GM18505 (cell line): ENCODE data around the gene RANBP1.

Experiments used
- ATAC-seq: cut with Tn5 transposase; IDR thresholded peaks from one replicate; pipeline ENCODE4 v1.9.1; 2021; ENCODE audit not compliant: unreplicated experiment
- POLR2A ChIP-seq: IDR thresholded peaks from 4 replicates; pipeline ENCODE4 v1.6.1; 2011; ENCODE audit warnings: borderline replicate concordance; ENCODE audit not compliant: insufficient read depth, insufficient read length; ENCODE audit errors: extremely low read depth

Gene RANBP1

DNA sequence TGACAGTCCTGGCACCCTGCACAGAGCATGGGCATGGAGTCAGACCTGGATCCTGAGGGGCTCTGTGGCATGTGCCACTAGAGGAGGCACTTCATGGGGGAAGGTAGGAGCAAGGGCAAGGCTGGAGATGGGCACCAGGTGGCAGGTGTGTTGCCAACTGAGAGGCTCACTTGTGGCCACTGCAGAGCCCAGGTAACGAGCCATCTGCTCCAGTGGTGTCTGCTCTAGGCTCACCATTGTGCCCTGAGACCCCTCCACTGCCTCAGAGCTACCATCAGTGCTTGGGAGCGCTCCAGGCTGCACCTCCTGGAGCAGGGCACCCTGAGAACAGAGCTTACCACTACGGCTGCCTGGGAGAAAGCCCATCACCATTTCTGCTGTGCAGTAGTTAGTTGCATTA lies 14.4 kb downstream of the RANBP1 start:
- TF ChIP-seq POLR2A: no peak
- ATAC-seq: no peak

DNA sequence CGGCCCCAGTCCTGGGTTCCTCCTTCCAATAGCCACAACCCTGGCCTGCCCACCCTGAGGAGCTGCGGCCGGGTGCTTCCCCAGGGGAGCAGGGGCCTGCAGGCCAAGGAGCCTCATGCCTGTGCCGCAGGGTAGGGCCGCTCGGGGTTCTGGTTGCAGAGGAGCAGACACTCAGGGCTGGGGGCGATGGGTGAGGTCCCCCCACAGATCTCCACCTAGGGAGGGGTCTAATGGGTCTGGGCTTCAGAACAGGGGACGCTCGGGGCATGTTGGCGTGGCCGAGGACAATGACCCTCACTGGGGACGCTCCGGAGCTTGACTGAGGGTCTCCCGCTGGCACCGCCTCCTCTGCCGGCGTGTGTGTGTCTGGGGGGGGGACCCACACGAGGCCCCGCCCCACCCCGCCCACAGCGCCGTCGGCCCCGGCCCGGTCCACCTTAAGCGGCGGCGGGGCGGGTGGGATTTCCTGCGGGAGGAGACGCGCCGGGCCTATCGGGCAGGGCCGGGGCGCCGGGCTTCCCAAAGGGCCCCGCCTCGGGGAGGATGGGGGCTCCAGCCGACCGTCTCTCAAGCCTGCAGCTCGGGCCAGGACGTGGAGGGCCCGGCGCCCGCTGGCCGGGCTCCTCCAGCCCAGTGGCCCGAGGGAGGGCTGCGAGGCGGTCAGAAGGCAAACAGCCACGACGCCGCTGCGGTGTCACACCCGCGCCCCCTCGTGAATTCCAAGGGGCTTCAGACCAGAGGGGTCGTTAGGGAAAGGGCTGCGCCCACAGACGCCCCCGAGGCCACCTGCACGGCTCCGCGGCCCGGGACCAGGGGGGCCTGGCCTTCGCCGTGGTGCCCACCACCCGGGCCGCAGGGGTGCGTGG lies 15.1 kb downstream of the RANBP1 start:
- ATAC-seq: peak; percentile 61
- TF ChIP-seq POLR2A: no peak

DNA sequence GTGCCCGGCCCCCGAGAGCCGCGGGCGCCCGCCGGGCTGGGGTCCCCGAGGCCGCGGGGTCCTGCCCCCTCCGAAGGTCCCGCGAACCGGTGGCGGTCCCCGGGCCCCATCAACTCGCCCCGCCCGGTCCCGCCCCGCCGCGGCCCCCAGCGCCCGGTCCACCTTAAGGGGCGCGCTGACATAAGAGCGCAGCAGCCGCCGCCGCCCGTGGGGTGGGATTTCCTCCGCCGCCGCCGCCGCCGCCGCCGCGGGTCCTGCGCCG lies 15.6 kb downstream of the RANBP1 start, which contains the start of gene ZDHHC8:
ZDHHC8 (plus strand) TSS at position 208 of the 262 bp plus-strand sequence. CDS start 144 bp downstream, outside the sequence.
- no peak for TF ChIP-seq POLR2A
- ATAC-seq: peak; percentile 48

DNA sequence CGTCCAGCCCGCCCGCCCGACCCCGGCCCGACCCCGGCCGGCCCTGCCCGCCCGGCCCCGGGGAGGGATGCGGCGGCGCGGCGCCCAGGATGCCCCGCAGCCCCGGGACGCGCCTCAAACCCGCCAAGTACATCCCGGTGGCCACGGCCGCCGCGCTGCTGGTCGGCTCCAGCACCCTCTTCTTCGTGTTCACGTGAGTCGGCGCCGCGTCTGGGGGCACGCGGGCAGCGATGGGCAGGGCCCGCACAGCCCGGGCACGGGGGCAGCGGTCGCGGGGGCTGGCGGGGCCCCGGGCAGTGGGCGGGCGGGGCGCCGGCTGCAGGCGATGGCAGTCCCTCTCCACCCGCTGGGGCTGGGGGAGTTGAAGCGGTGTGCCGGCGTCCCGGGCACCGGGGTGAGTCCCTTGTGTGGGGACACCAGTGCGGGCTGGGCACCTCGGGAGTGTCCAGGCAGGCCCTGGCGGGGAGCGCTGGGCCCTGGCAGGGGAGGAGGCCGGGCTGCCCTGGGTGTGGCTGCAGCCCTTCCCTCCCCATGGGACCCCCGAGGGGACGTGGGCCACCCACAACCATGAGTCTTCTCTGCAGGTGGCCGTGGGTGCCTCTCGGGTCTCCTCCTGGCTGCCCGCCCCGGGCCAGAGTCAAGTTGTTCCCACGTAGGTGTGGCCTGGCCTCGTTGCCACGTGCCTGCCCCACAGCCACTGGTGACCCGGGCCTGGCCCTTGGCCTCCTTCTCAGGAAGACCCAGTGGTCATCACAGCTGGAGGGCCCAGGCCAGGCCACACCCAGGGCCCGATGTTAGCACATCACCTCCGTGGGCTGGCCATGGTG lies 16.2 kb downstream of the RANBP1 start:
- no peak for TF ChIP-seq POLR2A
- ATAC-seq: peak; percentile 7

DNA sequence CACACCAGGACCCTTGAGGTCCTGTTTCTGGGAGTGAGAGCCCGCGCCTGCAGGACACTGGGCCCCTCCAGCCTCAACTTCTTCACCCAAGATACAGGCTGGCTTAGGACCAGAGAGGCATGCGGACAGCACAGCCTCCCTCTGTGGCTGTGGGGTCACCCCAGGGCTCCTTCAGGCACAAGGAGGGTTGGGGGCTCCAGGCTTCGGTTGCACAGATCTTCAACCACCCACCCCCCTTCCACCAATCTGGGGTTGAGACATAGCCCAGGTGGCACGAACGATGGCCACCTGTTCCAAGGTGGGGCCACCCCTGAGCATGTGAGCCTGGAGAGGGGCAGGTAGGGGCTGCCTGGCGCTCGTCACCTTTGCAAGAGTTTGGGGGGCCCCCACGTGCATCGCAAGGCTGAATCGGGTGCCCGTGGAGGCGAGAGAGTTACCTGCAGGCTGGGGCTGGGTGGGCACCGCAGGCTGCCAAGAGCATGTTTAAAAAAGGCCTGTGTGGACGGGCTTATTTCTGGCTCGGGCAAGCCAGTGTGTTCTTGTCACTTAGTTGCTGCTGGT lies 16.9 kb downstream of the RANBP1 start:
- no peak for TF ChIP-seq POLR2A
- ATAC-seq: no peak

DNA sequence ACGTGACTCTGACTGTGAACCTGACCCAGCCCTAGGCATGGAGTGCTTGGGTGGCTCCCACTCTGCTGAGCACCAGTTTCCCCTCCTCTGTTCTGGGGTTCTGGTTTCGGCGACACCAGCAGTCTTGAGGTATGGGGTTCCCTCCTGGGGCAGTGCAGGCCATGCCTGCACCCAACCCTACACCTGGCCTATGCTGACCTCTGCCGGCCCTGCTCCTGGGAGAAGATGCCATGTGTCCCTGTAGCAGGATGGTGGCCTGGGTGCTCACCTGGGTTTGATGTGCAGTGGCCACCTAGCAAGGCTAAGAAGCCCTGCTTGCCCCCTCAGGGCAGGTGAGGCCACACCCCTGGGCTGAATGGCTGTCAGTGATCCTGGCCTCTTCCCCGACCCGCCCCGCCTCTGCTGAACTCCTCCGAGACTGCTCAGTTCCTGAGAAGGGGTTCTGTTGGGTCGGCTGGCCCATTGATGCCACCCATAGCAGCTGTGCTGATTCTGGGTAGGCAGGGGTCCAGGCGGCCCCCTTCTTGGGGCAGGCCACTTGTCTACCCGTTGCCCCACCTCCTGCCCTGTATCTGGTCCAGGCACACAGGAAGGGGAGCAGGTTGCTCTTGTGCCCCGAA lies 18.1 kb downstream of the RANBP1 start:
- TF ChIP-seq POLR2A: no peak
- ATAC-seq: no peak

DNA sequence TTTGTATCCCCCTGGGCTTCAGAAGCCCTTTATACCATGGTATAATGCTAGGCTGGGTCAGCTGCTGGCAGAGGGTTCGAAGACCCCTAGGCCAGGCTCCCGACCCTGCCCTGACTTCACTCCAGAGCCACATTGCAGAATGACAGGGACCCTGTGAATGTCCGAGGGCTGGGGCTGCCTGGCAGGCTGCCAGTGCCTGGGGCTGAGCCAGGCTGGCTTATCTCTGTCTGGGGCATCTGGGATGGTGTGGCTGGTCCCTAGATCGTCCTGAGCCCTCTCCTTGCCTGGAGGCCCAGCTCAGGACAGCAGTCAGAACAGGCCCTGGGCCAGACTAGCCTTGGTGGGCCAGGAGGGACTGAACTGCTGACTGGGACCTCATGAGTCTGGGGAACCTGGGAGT lies 19.4 kb downstream of the RANBP1 start:
- ATAC-seq: no peak
- no peak for TF ChIP-seq POLR2A

DNA sequence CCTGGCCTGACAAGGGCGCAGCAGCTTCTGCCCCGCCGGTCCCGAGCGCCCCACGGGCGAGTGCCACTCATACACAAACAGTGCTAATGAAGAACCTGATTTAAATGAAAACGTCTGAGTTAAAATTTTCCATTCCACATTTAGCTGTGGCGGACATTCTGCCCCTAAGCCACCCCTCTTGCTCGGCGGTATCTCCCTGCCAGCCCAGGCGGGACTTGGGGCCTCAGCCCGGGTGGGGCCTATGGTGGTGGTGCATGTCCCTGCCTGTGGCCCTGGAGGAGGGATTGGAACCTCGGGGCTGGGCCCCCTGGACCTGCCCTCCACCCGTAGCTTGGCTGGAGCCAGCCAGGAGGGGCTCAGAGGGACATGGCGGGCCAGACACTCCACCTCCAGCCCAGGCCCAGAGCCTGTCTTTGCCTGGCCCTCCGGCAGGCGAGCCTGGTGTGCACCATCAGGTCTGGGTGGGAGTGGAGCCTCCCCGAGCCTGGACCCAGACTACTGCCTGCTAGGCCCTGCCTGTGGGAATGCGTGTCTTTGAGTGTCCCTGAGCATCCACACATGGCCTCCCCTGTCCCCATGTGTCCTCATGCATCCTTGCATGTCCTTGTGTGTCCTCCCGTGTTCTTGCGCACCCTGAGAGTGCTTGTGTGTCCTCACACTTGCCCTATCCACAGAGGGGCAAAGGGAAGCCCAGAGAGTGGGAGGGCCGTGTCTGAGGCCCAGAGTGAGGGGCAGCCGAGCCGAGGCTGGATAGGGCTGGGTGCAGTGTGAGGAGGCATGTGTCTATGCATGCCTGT lies 20.1 kb downstream of the RANBP1 start:
- ATAC-seq: no peak
- no peak for TF ChIP-seq POLR2A

DNA sequence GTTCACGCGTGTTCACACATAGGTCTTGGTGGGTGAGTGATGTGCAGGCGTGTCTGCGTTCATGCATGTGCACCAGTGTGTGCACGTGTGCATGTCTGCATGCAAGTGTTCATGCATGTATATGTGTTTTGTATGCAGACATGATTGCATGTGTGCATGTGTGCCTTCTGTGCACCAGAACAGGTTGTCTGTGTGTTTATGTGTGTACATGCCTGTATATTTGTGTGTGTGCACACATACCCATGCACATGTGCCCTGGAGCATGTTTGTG lies 20.6 kb downstream of the RANBP1 start:
- no peak for ATAC-seq
- no peak for TF ChIP-seq POLR2A

DNA sequence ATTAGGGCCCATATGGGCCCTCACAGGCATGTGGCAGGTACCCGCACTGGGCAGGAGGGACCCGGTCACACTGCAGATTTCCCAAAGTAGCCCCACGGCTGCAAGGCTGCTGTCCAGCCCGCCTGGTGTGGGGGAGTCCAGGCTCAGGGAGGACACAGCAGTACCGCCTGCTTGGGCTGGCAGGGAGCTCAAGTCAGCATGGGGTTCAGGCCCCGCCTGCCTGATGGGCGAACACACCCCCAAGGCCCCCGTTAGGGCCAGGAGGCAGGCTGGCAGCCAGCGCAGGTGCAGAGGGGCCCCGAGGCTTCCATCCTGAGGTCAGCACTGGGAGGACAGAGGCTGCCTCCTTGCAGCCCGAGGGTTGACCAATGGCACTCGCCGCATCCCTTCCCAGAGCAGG lies 21.2 kb downstream of the RANBP1 start:
- ATAC-seq: no peak
- TF ChIP-seq POLR2A: no peak

DNA sequence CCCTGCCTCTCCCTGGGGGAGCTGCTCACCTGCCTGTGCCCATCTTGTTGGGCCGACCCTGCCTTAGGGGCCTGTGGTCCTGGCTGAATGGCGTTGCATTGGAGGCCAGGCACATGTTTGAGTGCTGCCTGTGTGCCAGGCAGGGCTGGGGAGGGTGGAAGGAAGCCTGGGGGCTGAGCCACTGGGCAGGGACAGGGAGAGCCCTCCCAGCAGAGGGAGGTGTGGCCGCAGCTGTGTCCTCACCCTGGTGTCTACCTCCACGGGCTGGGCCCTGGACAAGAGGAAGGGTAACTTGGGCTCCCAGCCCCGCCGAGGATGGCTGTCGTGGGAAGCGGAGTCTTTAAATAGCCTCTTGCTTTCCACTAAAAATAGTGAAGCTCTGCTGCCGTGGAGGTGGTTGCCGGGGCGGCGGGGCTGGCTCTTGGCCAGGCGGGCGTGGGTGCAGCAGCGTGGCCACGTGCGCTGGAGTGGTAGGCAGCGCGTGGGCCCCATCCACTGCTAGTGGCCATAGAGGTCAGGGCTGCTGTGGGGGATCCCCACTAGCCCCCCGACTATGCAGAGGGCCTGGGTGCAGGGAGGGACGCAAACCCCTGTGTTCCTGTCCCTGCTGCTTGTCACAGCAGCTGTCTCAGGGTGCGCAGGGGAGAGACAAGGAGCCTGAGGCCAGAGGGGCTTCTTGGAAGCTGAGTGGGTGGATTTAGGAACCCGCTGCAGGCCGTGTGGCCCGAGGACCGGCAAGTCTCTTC lies 21.9 kb downstream of the RANBP1 start:
- no peak for ATAC-seq
- no peak for TF ChIP-seq POLR2A

DNA sequence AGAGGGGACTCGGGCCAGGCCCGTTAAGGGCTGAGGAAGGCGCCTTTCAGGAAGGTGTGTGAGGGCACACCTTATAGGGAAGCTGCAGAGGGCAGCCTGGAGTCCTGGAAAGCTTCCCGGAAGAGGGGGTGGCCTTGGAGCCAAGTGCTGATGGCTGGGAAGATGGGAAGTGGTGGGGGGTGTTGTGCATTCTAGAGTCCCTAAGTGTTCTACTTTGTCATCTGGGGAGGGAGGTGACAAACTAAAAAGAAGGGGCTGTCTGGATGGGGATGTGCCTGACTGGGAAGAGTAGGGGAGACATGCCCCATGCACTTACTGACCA lies 22.5 kb downstream of the RANBP1 start:
- TF ChIP-seq POLR2A: no peak
- ATAC-seq: no peak

DNA sequence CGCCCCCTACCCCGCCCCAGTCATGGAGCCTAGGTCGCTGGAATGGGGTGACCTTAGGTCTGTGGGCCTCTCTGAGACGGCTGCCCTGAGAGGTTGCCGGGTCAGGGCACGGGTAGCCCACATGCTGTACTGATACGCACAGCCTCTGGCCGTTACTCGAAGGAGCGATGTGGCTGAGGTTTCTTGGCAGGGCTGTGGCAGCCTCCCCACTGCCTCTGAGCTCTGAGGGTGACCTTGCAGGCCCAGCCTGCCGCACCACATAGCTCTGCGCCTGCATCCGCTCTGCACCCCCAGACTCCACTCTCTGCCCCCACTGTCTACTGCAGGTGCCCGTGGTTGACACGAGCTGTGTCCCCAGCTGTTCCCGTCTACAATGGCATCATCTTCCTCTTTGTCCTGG lies 23.0 kb downstream of the RANBP1 start:
- no peak for TF ChIP-seq POLR2A
- ATAC-seq: no peak

DNA sequence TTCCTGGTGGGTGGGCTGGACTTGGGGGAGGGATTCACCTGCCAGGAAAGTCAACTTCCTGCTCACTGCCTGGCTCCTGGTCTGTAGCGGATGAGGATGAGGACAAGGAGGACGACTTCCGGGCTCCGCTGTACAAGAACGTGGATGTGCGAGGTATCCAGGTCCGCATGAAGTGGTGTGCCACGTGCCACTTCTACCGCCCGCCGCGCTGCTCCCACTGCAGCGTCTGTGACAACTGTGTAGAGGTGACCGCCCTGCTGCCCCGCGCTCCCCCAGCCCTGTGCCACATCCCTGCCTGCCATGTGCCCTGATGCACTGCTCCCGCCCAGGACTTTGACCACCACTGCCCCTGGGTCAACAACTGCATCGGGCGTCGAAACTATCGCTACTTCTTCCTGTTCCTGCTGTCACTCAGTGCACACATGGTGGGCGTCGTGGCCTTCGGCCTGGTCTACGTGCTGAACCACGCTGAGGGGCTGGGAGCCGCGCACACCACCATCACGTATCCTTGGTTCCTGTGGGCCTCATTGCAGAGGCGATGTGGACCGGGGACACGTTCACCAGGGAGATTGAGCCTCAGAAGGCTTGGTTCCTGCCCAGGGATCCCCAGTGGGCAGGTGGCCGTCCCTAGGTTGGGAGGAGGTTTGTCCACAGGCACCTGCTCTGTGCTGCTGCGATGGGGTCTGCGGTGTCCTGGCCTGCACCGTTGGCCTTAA lies 23.6 kb downstream of the RANBP1 start:
- no peak for ATAC-seq
- no peak for TF ChIP-seq POLR2A
